Colonic mucosa (tissue), 4 donors: ENCODE measurements around the gene SLC25A44. TPM values are rescaled to one million over a fixed set of nuclear protein-coding genes. Genes with fewer than 3 reads are reported as not detected.

ENCODE experiments used
- DNase-seq: peaks from one replicate; pipeline ENCODE4 v3.0.0-alpha.2; 2020
- H3K27ac ChIP-seq: fragments of 200-600 bp; one replicate; pipeline ENCODE4 v1.8.0; 2021
- H3K27me3 ChIP-seq: fragments of 200-600 bp; one replicate; pipeline ENCODE4 v1.8.0; 2021
- H3K36me3 ChIP-seq: fragments of 200-600 bp; one replicate; pipeline ENCODE4 v1.8.0; 2021
- H3K4me1 ChIP-seq: fragments of 200-600 bp; one replicate; pipeline ENCODE4 v1.8.0; 2021; ENCODE audit warnings: mild to moderate bottlenecking
- H3K4me3 ChIP-seq: fragments of 200-600 bp; one replicate; pipeline ENCODE4 v1.8.0; 2021
- H3K9ac ChIP-seq, 2 donors: one replicate each; pipeline ENCODE4 v1.7.0; 2013; ENCODE audit warnings: control low read depth in 2 of 2, low read depth in 2 of 2, low read length in 2 of 2
- H3K9me3 ChIP-seq: fragments of 200-600 bp; one replicate; pipeline ENCODE4 v1.8.0; 2021
- CTCF ChIP-seq: fragments of 200-600 bp; IDR thresholded peaks from one replicate; pipeline ENCODE4 v1.8.0; 2022; ENCODE audit warnings: antibody characterized with exemption, mild to moderate bottlenecking
- intact Hi-C: fragments of 100-400 bp; cut with DNase I; formaldehyde crosslinking; loops from one replicate; pipeline ENCODE4 v1.14.1; 2022
- total RNA-seq, 2 donors: library from RNA; stranded (reverse); fragmentation: NEBNext Ultra II Directional in 1 of 2; extraction: Animal tissue kit (Norgen Biotek cat#: 25700) in 1 of 2; gene quantifications; one replicate each; pipeline ENCODE4 v1.2.1, GENCODE V29; 2021
- donor health status: healthy.
- donor health status: DM: no; HTN: no; CAD: no.
- donor health status: DM: no; HTN: no; CAD: no.

The SLC25A44 gene
- total RNA-seq, 2 donors from 2014 or later = 23.6 to 26.8 TPM

- no peak overlapping the region for H3K4me3 ChIP-seq
- H3K9ac ChIP-seq = no peak overlapping the region
- no peaks in the 10 kb centered on the region for H3K4me1 ChIP-seq
- no peaks in the 10 kb centered on the region for H3K36me3 ChIP-seq
- no peaks in the 10 kb centered on the region for H3K9me3 ChIP-seq
- no peak for TF ChIP-seq CTCF
- no peaks in the 10 kb centered on the region for H3K27me3 ChIP-seq
- no peak overlapping the region for H3K27ac ChIP-seq
- DNase-seq = no peak
- intact Hi-C loops = no loop called here
Measured at GRCh38 chr1:156238248-156238647, 44.3 kb downstream of the SLC25A44 start.

- no peak for TF ChIP-seq CTCF
- H3K4me1 ChIP-seq = peaks cover 9% of the 10 kb centered on the region
- H3K27ac ChIP-seq = no peak overlapping the region
- H3K4me3 ChIP-seq = no peak overlapping the region
- no peaks in the 10 kb centered on the region for H3K36me3 ChIP-seq
- H3K27me3 ChIP-seq = peaks cover 13% of the 10 kb centered on the region
- H3K9ac ChIP-seq = no peak overlapping the region
- no peaks in the 10 kb centered on the region for H3K9me3 ChIP-seq
- no peak for DNase-seq
- intact Hi-C loops = no loop called here
Measured at GRCh38 chr1:156241311-156241811, 47.5 kb downstream of the SLC25A44 start.

- Histone ChIP-seq H3K27ac (no peak within 1 kb of the TSS), H3K9ac (no peak within 1 kb of the TSS), H3K9me3 (no peaks in the 10 kb centered on the region), H3K4me1 (peaks cover 9% of the 10 kb centered on the region), H3K27me3 (peaks cover 13% of the 10 kb centered on the region), H3K4me3 (no peak within 1 kb of the TSS), H3K36me3 (no peaks in the 10 kb centered on the region)
- no peak for TF ChIP-seq CTCF
- no peak for DNase-seq
- intact Hi-C loops = no loop called here
Measured at GRCh38 chr1:156241926-156242325, 48.0 kb downstream of the SLC25A44 start, which contains the start of gene BGLAP. Gene BGLAP (plus strand): TSS chr1:156242184. CDS start chr1:156242232, 48 bp downstream.

GRCh38 chr1:156242738-156243137, 48.8 kb downstream of the SLC25A44 start:
- intact Hi-C loops = no loop called here
- no peak for DNase-seq
- TF ChIP-seq CTCF = no peak

GRCh38 chr1:156244126-156244525, 50.2 kb downstream of the SLC25A44 start:
- Histone ChIP-seq H3K27me3 (peaks cover 13% of the 10 kb centered on the region), H3K27ac (no peak overlapping the region), H3K36me3 (no peaks in the 10 kb centered on the region), H3K4me3 (no peak overlapping the region), H3K9ac (no peak overlapping the region), H3K9me3 (no peaks in the 10 kb centered on the region), H3K4me1 (peaks cover 9% of the 10 kb centered on the region)
- TF ChIP-seq CTCF = no peak
- intact Hi-C loops = no loop called here
- DNase-seq = no peak

More at GRCh38 chr1:156242738-156243137, 48.8 kb downstream of the SLC25A44 start:
- peaks cover 9% of the 10 kb centered on the region for H3K4me1 ChIP-seq
- H3K9me3 ChIP-seq = no peaks in the 10 kb centered on the region
- no peak overlapping the region for H3K4me3 ChIP-seq
- H3K9ac ChIP-seq = no peak overlapping the region
- H3K36me3 ChIP-seq = no peaks in the 10 kb centered on the region
- H3K27ac ChIP-seq = no peak overlapping the region
- peaks cover 13% of the 10 kb centered on the region for H3K27me3 ChIP-seq
